K562 (cell line): ENCODE measurements around the gene PPP1R14C. TPM values are rescaled to one million over a fixed set of nuclear protein-coding genes. Genes with fewer than 3 reads are reported as not detected.

Source experiments
- ATAC-seq: fragments of 200-7000 bp; cut with Tn5 transposase; 3 replicates; pipeline ENCODE4 v1.9.1; 2020; ENCODE audit warnings: moderate library complexity
- BruUV-seq: library from RNA; stranded (reverse); fragments of 400-500 nt; replicated peaks from 2 replicates; lab custom pipeline; 2021; lab: Mats Ljungman, UMichigan
- CTCF ChIA-PET: fragments of 300-600 bp; formaldehyde crosslinking; extraction: SDS; loops from one replicate; lab custom pipeline; 2021; ENCODE audit warnings: low intra/inter-chr PET ratio; lab: Yijun Ruan, JAX
- POLR2A ChIA-PET: fragments of 300-600, 350-650 bp; sonication (Branson Sonifier 250); formaldehyde crosslinking; extraction: SDS; loops from one replicate; lab custom pipeline; 2021; ENCODE audit warnings: antibody characterized with exemption, inconsistent platforms; lab: Yijun Ruan, JAX
- DNase-seq, 4 experiments: peaks; one replicate each; pipeline versions ENCODE4 v3.0.0 to v3.0.0-alpha.2; 2011 to 2018; ENCODE audit warnings: low spot score in 3 of 4, mixed read lengths in 3 of 4; ENCODE audit errors: extremely low read depth in 1 of 4
- FAIRE-seq: peaks from 2 replicates; lab custom pipeline; 2011; peaks lifted over from hg19 to GRCh38; lab: Jason Lieb, UNC
- H2AFZ ChIP-seq: 2 replicates; pipeline ENCODE4 v1.6.0; 2011; ENCODE audit warnings: low read depth, low read length, control low read depth, inconsistent platforms
- H3K27ac ChIP-seq: fragments of 200-600 bp; 3 replicates; pipeline ENCODE4 v1.8.0; 2011; ENCODE audit warnings: low read depth, mild to moderate bottlenecking, control low read depth, inconsistent platforms, low read length, moderate library complexity, mixed read lengths; ENCODE audit errors: extremely low read depth
- H3K27me3 ChIP-seq, 2 experiments: fragments of 300-600 bp in 1 of 2; 2 replicates in 1 of 2; 3 replicates in 1 of 2; pipeline versions ENCODE4 v1.6.0 to v1.8.0; 2011; ENCODE audit warnings: inconsistent platforms in 2 of 2, low read length in 2 of 2, mild to moderate bottlenecking in 1 of 2, mixed read lengths in 1 of 2, moderate library complexity in 1 of 2; ENCODE audit not compliant: control insufficient read depth in 2 of 2, insufficient read depth in 2 of 2
- H3K36me3 ChIP-seq: fragments of 300-600 bp; 3 replicates; pipeline ENCODE4 v1.8.0; 2011; ENCODE audit warnings: mild to moderate bottlenecking, low read length, inconsistent platforms; ENCODE audit not compliant: control insufficient read depth, insufficient read depth
- H3K4me1 ChIP-seq, 2 experiments: fragments of 200-600 bp in 1 of 2; replicated peaks in 1 of 2; 2 replicates in 1 of 2; 3 replicates in 1 of 2; pipeline versions ENCODE4 v1.5.1 to v1.8.0; 2011; ENCODE audit warnings: inconsistent platforms in 2 of 2, low read length in 2 of 2, mild to moderate bottlenecking in 1 of 2, mixed read lengths in 1 of 2, moderate library complexity in 1 of 2; ENCODE audit not compliant: control insufficient read depth in 2 of 2, insufficient read depth in 2 of 2
- H3K4me2 ChIP-seq: 2 replicates; pipeline ENCODE4 v1.6.1; 2011; ENCODE audit warnings: low read length, control low read depth, inconsistent platforms, mixed read lengths; ENCODE audit not compliant: insufficient read depth
- H3K4me3 ChIP-seq: fragments of 200-600 bp; sonication (generic), shearing (Covaris generic); 2 replicates; pipeline ENCODE4 v1.5.1; 2016; ENCODE audit warnings: control low read depth, inconsistent platforms
- H3K79me2 ChIP-seq: fragments of 200-600 bp; 3 replicates; pipeline ENCODE4 v1.8.0; 2011; ENCODE audit warnings: low read length, inconsistent platforms; ENCODE audit not compliant: control insufficient read depth, insufficient read depth
- H3K9ac ChIP-seq, 2 experiments: 2 replicates each; pipeline versions ENCODE4 v1.6.0 to v1.6.1; 2011; ENCODE audit warnings: low read depth in 2 of 2, low read length in 2 of 2, control low read depth in 1 of 2, inconsistent platforms in 1 of 2, mild to moderate bottlenecking in 1 of 2, mixed read lengths in 1 of 2; ENCODE audit not compliant: insufficient read depth in 1 of 2
- H3K9me1 ChIP-seq: one replicate; pipeline ENCODE4 v1.6.0; 2011; ENCODE audit warnings: inconsistent platforms, mild to moderate bottlenecking, low read length, moderate library complexity; ENCODE audit not compliant: control insufficient read depth, insufficient read depth
- H3K9me3 ChIP-seq: replicated peaks from 2 replicates; pipeline ENCODE4 v1.5.1; 2011; ENCODE audit warnings: low read depth, low read length, inconsistent platforms; ENCODE audit not compliant: control insufficient read depth, insufficient read depth
- H4K20me1 ChIP-seq: replicated peaks from 2 replicates; pipeline ENCODE4 v1.6.1; 2011; ENCODE audit warnings: low read length, inconsistent platforms, mixed read lengths; ENCODE audit not compliant: control insufficient read depth, insufficient read depth
- CBFA2T3 ChIP-seq: fragments of 450-650 bp; IDR thresholded peaks from 2 replicates; pipeline ENCODE4 v1.6.1; 2017
- CEBPB ChIP-seq: fragments of 450-650 bp; IDR thresholded peaks from 2 replicates; pipeline ENCODE4 v1.6.1; 2016; ENCODE audit warnings: missing genetic modification characterization, missing compliant biosample characterization
- ELF4 ChIP-seq: fragments of 450-650 bp; formaldehyde crosslinking; IDR thresholded peaks from 2 replicates; pipeline ENCODE4 v1.4.0; 2022; ENCODE audit warnings: missing genetic modification characterization
- EP300 ChIP-seq: IDR thresholded peaks from 2 replicates; pipeline ENCODE4 v1.6.1; 2012; ENCODE audit warnings: low read length, improper control_type of control experiment
- FOXJ2 ChIP-seq: fragments of 200-800 bp; sonication (Bioruptor generic); IDR thresholded peaks from 2 replicates; pipeline ENCODE4 v1.6.1; 2016; ENCODE audit warnings: missing genetic modification characterization, missing compliant biosample characterization
- KLF16 ChIP-seq: IDR thresholded peaks from 2 replicates; pipeline ENCODE4 v1.6.1; 2016; ENCODE audit warnings: antibody characterized with exemption
- NFATC3 ChIP-seq: fragments of 450-650 bp; IDR thresholded peaks from 2 replicates; pipeline ENCODE4 v1.6.1; 2017; ENCODE audit warnings: mild to moderate bottlenecking
- NFRKB ChIP-seq: fragments of 450-650 bp; IDR thresholded peaks from 2 replicates; pipeline ENCODE4 v1.6.1; 2016; ENCODE audit warnings: low read depth
- OTX1 ChIP-seq: fragments of 450-650 bp; formaldehyde crosslinking; IDR thresholded peaks from 2 replicates; pipeline ENCODE4 v1.4.0; 2022; ENCODE audit warnings: mild to moderate bottlenecking
- PML ChIP-seq: IDR thresholded peaks from 2 replicates; pipeline ENCODE4 v1.6.1; 2012; ENCODE audit warnings: low read length, inconsistent platforms
- RCOR1 ChIP-seq, 2 experiments: IDR thresholded peaks; 2 replicates each; pipeline ENCODE4 v1.6.1; 2012; ENCODE audit warnings: low read depth in 2 of 2, low read length in 2 of 2, borderline replicate concordance in 1 of 2, improper control_type of control experiment in 1 of 2
- RNF2 ChIP-seq: sonication (generic); IDR thresholded peaks from 2 replicates; pipeline ENCODE4 v1.6.1; 2016
- TAL1 ChIP-seq: fragments of 450-650 bp; IDR thresholded peaks from 2 replicates; pipeline ENCODE4 v1.6.1; 2016; ENCODE audit warnings: mild to moderate bottlenecking
- ZNF3 ChIP-seq: fragments of 250-450 bp; sonication (Bioruptor Pico); IDR thresholded peaks from 2 replicates; pipeline ENCODE4 v1.5.0; 2021; ENCODE audit warnings: mild to moderate bottlenecking, moderate library complexity
- ZNF41 ChIP-seq: fragments of 250-450 bp; sonication (Bioruptor Pico); conservative IDR thresholded peaks from 2 replicates; pipeline ENCODE4 v1.4.0; 2020; ENCODE audit warnings: mild to moderate bottlenecking
- WGBS: fragments of 100-300 bp; shearing (Covaris generic); methylation state at CpG from one replicate; pipeline ENCODE4 v1.1.6; 2016; ENCODE audit warnings: low coverage, mixed read lengths; ENCODE audit not compliant: insufficient coverage; ENCODE audit errors: missing lambda C conversion rate; 5-methylcytosine and 5-hydroxymethylcytosine counted together
- in situ Hi-C: fragments of 300-500 bp; cut with MboI; formaldehyde crosslinking; loops from 4 replicates; pipeline ENCODE4 v1.15.0; 2018; ENCODE audit warnings: inconsistent platforms, mixed read lengths
- intact Hi-C: fragments of 100-400 bp; cut with micrococcal nuclease; formaldehyde crosslinking; loops from 2 replicates; pipeline ENCODE4 v1.14.2; 2022
- polyA plus RNA-seq, 8 experiments: library from polyadenylated mRNA; depleted of rRNA in 4 of 8; stranded (reverse) in 5 of 8; unstranded in 3 of 8; fragments of >200 nt; fragmentation: Nextera tagmentation in 2 of 8; fragmentation: Illumina TruSeq in 1 of 8; extraction: Ambion mirVana in 2 of 8; extraction: Trizol in 1 of 8; gene quantifications; 2 replicates each; pipeline versions ENCODE4 v1.2.1 to v1.2.3, GENCODE V29; 2011 to 2014; ENCODE audit warnings: inconsistent platforms in 1 of 8, missing spikeins in 1 of 8
- total RNA-seq, 7 experiments: library from RNA; depleted of rRNA in 6 of 7; stranded (reverse); fragments of >200 nt in 6 of 7; fragmentation: Illumina TruSeq in 2 of 7; extraction: Trizol in 2 of 7; gene quantifications; 2 replicates each; pipeline versions ENCODE4 v1.2.1 to v1.2.3, GENCODE V29; 2011 to 2021; ENCODE audit warnings: low replicate concordance in 1 of 7
- TF ChIP-seq, protein P1 (sequence below): fragments of 450-650 bp; formaldehyde crosslinking; IDR thresholded peaks from 2 replicates; pipeline ENCODE4 v1.4.0; 2022; ENCODE audit warnings: missing genetic modification characterization
- TF ChIP-seq, protein P2 (sequence below): fragments of 200-800 bp; sonication (Bioruptor generic); IDR thresholded peaks from 2 replicates; pipeline ENCODE4 v1.6.1; 2017; ENCODE audit warnings: missing genetic modification characterization, missing compliant biosample characterization

Gene PPP1R14C
- total and polyA plus RNA-seq, 9 of the 15 experiments (the other 6 are each of a cell fraction or from before 2014, with no cell fraction given): 4.5 to 16.6 (median 11.9) TPM

DNA sequence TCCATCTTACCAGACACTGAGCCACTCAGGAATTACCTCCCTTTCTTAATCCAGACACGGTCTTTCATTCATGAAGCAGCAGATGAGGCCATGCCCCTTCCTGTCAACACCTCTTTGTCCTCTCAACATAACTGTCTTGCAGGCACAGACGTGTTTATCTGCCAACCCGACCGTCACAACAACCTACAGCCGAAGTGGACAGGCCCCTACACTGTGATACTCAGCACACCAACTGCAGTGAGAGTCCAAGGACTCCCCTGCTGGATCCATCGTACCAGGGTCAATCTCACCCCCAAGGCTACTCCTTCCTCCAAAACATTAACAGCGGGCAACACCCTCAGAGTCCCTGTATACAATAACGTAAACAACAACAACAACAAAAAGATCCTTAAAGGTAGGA, 43.3 kb upstream of the PPP1R14C start:
- no peak overlapping the region for H3K9ac ChIP-seq
- no peak overlapping the region for H2AFZ ChIP-seq
- no peak for FAIRE-seq
- no peak for DNase-seq
- no peaks in the 10 kb centered on the region for H3K9me3 ChIP-seq
- no TSS peak for BruUV-seq
- H3K4me1 ChIP-seq: peaks cover 0 to 3% of the 10 kb centered on the region in 2 experiments; a peak in 1 of 5 replicates
- no peaks in the 10 kb centered on the region for H3K9me1 ChIP-seq
- H3K79me2 ChIP-seq: no peaks in the 10 kb centered on the region
- ChIA-PET CTCF (no interaction called here), POLR2A (no interaction called here)
- TF ChIP-seq ZNF41 (CRISPR knock-in tag) (no peak), NFATC3 (no peak), OTX1 (CRISPR knock-in tag) (no peak), NFRKB (no peak)
- TF ChIP-seq, protein P1, sequence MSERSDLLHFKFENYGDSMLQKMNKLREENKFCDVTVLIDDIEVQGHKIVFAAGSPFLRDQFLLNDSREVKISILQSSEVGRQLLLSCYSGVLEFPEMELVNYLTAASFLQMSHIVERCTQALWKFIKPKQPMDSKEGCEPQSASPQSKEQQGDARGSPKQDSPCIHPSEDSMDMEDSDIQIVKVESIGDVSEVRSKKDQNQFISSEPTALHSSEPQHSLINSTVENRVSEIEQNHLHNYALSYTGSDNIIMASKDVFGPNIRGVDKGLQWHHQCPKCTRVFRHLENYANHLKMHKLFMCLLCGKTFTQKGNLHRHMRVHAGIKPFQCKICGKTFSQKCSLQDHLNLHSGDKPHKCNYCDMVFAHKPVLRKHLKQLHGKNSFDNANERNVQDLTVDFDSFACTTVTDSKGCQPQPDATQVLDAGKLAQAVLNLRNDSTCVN: no peak
- intact Hi-C loops (no loop called here), in situ Hi-C loops (no loop called here)
- no peak for ATAC-seq
- H3K36me3 ChIP-seq: no peaks in the 10 kb centered on the region
- 9% methylated on average over 8 of the region's 8 CpGs for WGBS
- H3K27ac ChIP-seq: no peak overlapping the region
- H3K27me3 ChIP-seq: peaks cover 52 to 60% of the 10 kb centered on the region in 2 experiments
- H3K4me2 ChIP-seq: no peak overlapping the region
- no peak overlapping the region for H3K4me3 ChIP-seq
- H4K20me1 ChIP-seq: 0 out of 2 replicates have a peak, but pooled peaks cover 2% of the 10 kb centered on the region

DNA sequence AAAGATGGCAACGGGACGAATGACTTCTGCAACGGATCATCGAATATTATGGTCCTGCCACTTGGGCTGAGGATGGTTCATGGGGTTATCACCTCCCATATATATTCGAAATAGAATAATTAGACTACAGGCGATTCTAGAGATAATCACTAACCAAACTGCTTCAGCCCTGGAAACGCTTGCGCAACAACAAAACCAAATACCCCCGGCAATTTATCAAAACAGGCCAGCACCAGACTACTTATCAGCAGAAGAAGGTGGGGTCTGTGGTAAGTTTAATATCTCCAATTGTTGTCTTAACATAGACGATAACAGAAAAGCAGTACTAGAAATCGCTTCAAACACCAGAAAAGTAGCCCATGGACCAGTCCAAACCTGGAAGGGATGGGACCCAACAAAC, 42.9 kb upstream of the PPP1R14C start:
- WGBS: 3% methylated on average over 11 of the region's 11 CpGs
- no peak overlapping the region for H2AFZ ChIP-seq
- FAIRE-seq (no peak), DNase-seq (no peak), ATAC-seq (no peak)
- H3K4me1 ChIP-seq: peaks cover 0 to 3% of the 10 kb centered on the region in 2 experiments; a peak in 1 of 5 replicates
- no peak overlapping the region for H3K9ac ChIP-seq
- 0 out of 2 replicates have a peak, but pooled peaks cover 2% of the 10 kb centered on the region for H4K20me1 ChIP-seq
- no peaks in the 10 kb centered on the region for H3K36me3 ChIP-seq
- no peaks in the 10 kb centered on the region for H3K9me1 ChIP-seq
- CTCF ChIA-PET: no interaction called here
- intact Hi-C loops: no loop called here
- in situ Hi-C loops: no loop called here
- no peak overlapping the region for H3K4me3 ChIP-seq
- no peak overlapping the region for H3K27ac ChIP-seq
- no peaks in the 10 kb centered on the region for H3K9me3 ChIP-seq
- no peaks in the 10 kb centered on the region for H3K79me2 ChIP-seq
- POLR2A ChIA-PET: no interaction called here
- H3K4me2 ChIP-seq: no peak overlapping the region
- peaks cover 51 to 60% of the 10 kb centered on the region in 2 experiments for H3K27me3 ChIP-seq
- BruUV-seq: no TSS peak
- TF ChIP-seq EP300: peak; percentile 25; the same call in 1 of the 2 replicates
- no peak for TF ChIP-seq ZNF3 (CRISPR knock-in tag)
- peak; percentile 21; the same call in 1 of the 2 replicates for TF ChIP-seq RNF2
- TF ChIP-seq, protein P2, sequence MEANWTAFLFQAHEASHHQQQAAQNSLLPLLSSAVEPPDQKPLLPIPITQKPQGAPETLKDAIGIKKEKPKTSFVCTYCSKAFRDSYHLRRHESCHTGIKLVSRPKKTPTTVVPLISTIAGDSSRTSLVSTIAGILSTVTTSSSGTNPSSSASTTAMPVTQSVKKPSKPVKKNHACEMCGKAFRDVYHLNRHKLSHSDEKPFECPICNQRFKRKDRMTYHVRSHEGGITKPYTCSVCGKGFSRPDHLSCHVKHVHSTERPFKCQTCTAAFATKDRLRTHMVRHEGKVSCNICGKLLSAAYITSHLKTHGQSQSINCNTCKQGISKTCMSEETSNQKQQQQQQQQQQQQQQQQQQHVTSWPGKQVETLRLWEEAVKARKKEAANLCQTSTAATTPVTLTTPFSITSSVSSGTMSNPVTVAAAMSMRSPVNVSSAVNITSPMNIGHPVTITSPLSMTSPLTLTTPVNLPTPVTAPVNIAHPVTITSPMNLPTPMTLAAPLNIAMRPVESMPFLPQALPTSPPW: peak; percentile 36; the same call in 1 of the 2 replicates
- no peak for TF ChIP-seq ELF4 (CRISPR knock-in tag)
- 0 out of 2 replicates have a peak, but pooled peaks have one; percentile 19 for TF ChIP-seq TAL1
- TF ChIP-seq CBFA2T3: peak; percentile 47
- TF ChIP-seq CEBPB (tag): peak; percentile 87
- 0 out of 2 replicates have a peak, but pooled peaks have one; percentile 24 for TF ChIP-seq PML
- TF ChIP-seq KLF16: peak; percentile 16; the same call in 1 of the 2 replicates
- TF ChIP-seq RCOR1 (IDR thresholded peaks at IDR 0.05; ENCODE audit: borderline replicate concordance in 1 of 2, low read depth in 2 of 2, low read length in 2 of 2): 0 out of 4 replicates have a peak, but pooled peaks of 1 of the 2 experiments have one; percentile 30
- TF ChIP-seq FOXJ2: 0 out of 2 replicates have a peak, but pooled peaks have one; percentile 35
- no peak for TF ChIP-seq OTX1 (CRISPR knock-in tag)
